Measurements from ENCODE around the gene MINDY4. TPM values are rescaled to one million over a fixed set of nuclear protein-coding genes. Genes with fewer than 3 reads are reported as not detected.
A peak's percentile ranks its signal among the peaks of the same experiment; 100 is the strongest.

The MINDY4 gene
- total and polyA plus RNA-seq, 2 of the 8 experiments (the other 6 are each of a cell fraction or from before 2014, with no cell fraction given): 1.3 to 3.6 TPM

DNA sequence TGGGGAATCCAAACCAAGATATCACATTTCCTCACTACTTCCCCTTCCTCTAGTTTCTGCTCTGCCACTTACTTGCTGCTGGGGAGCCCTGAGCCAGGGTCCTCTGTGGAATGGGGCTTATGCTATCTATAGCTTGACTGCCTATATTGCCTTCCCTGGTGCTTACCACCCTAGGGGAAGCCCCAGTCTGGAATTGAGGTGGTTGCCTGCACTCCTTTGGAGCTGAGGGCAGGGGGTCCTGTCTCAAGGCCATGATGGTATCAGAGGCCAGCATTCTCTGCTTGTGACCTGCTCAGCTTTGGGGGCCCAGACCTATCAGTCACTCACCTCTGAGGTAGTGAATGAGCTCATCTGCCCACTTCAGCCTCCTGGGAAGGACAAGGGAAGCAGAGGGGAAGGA lies 48.5 kb upstream of the MINDY4 start:
- Histone ChIP-seq H3K4me2 (ENCODE audit: insufficient read depth in 1 of 2, low read depth in 2 of 2, low read length in 2 of 2) (no peak overlapping the region), H3K4ac (replicated peaks; ENCODE audit: insufficient read length, low read depth, low read length) (no peak overlapping the region), H3K4me3 (ENCODE audit: extremely low read depth in 1 of 4, insufficient read depth in 2 of 4, low read depth in 3 of 4, low read length in 4 of 4) (no peak overlapping the region), H3K79me2 (ENCODE audit: control insufficient read depth in 1 of 2, insufficient read depth in 2 of 2, low read length in 2 of 2) (no peaks in the 10 kb centered on the region), H2BK120ac (replicated peaks; ENCODE audit: low read depth, low read length) (no peak overlapping the region), H2BK20ac (ENCODE audit: low read length) (no peak overlapping the region), H4K20me1 (replicated peaks in 1 of 2; ENCODE audit: control insufficient read depth in 1 of 2, insufficient read depth in 2 of 2, low read length in 2 of 2) (no peaks in the 10 kb centered on the region), H2AFZ (ENCODE audit: low read length) (no peak overlapping the region), H3K9me3 (ENCODE audit: insufficient read depth in 2 of 2, low read depth in 1 of 2, low read length in 1 of 2) (peaks cover 17 to 21% of the 10 kb centered on the region in 2 experiments), H4K8ac (ENCODE audit: extremely low read depth, insufficient read depth, low read length) (no peak overlapping the region), H2AK5ac (ENCODE audit: low read depth, low read length) (no peak overlapping the region), H3K27me3 (replicated peaks in 1 of 4; ENCODE audit: control insufficient read depth in 3 of 4, extremely low read depth in 1 of 4, insufficient read depth in 3 of 4, low read length in 3 of 4) (no peaks in the 10 kb centered on the region; a peak in 2 of 7 replicates), H3K79me1 (ENCODE audit: low read depth, low read length) (no peaks in the 10 kb centered on the region; the same call in 1 of the 2 replicates), H3K23ac (ENCODE audit: insufficient read length) (no peak overlapping the region), H3K27ac (ENCODE audit: low read depth, low read length) (no peak overlapping the region), H3K56ac (replicated peaks; ENCODE audit: insufficient read length, low read depth, low read length) (no peak overlapping the region), H2BK5ac (ENCODE audit: low read depth, low read length) (no peak overlapping the region), H3K23me2 (ENCODE audit: low read depth, low read length) (peaks cover 4% of the 10 kb centered on the region; the same call in 1 of the 2 replicates), H4K91ac (replicated peaks; ENCODE audit: insufficient read length, low read length) (no peak overlapping the region), H2BK12ac (ENCODE audit: low read depth, low read length) (no peak overlapping the region), H2BK15ac (ENCODE audit: low read length) (peak overlapping the region; percentile 47; the same call in 1 of the 2 replicates), H3K4me1 (replicated peaks in 1 of 4; ENCODE audit: control insufficient read depth in 3 of 4, insufficient read depth in 4 of 4, low read length in 3 of 4) (peaks cover 0 to 11% (median 7%) of the 10 kb centered on the region in 4 experiments; a peak in 6 of 7 replicates), H3K36me3 (ENCODE audit: control insufficient read depth in 2 of 4, insufficient read depth in 4 of 4, low read length in 3 of 4) (no peaks in the 10 kb centered on the region), H3K9ac (replicated peaks in 1 of 4; ENCODE audit: extremely low read depth in 1 of 4, low read depth in 3 of 4, low read length in 3 of 4) (no peak overlapping the region), H3K14ac (ENCODE audit: insufficient read length) (no peak overlapping the region), H4K5ac (ENCODE audit: insufficient read length, low read depth, low read length) (no peak overlapping the region), H3K18ac (ENCODE audit: extremely low read depth, low read length) (no peak overlapping the region)
- ChIA-PET POLR2A (ENCODE audit: partially characterized antibody) (interaction anchor here (1.3 kb wide), 1 partner anchor 14 kb away, joined by 3 read pairs; no protein-coding TSS in a partner anchor), CTCF (ENCODE audit: partially characterized antibody) (interaction anchor here (1.0 to 2.6 kb wide), 4 partner anchors 11 to 69 kb away, joined by 3 to 16 read pairs (median 4); no protein-coding TSS in a partner anchor)
- TF ChIP-seq PHF8 (conservative IDR thresholded peaks at IDR 0.05; ENCODE audit: low read depth, low read length) (no peak), E2F6 (IDR thresholded peaks at IDR 0.05) (no peak), EZH2 (IDR thresholded peaks at IDR 0.05; ENCODE audit: low read depth, low read length, severe bottlenecking) (no peak), MAX (IDR thresholded peaks at IDR 0.05) (no peak), EGR1 (IDR thresholded peaks at IDR 0.05; ENCODE audit: borderline replicate concordance, low read depth, low read length) (no peak), POU5F1 (IDR thresholded peaks at IDR 0.05; ENCODE audit: low read depth, low read length) (no peak), CTCF (IDR thresholded peaks at IDR 0.05; ENCODE audit: control extremely low read depth in 1 of 3, insufficient read depth in 1 of 3, low read depth in 1 of 3, low read length in 3 of 3) (no peak), KDM1A (IDR thresholded peaks at IDR 0.05; ENCODE audit: borderline replicate concordance, low read length) (no peak)
- TF ChIP-seq, protein P1, sequence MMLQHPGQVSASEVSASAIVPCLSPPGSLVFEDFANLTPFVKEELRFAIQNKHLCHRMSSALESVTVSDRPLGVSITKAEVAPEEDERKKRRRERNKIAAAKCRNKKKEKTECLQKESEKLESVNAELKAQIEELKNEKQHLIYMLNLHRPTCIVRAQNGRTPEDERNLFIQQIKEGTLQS (IDR thresholded peaks at IDR 0.05; ENCODE audit: insufficient read depth, low read depth, low read length): no peak
- no peak for FAIRE-seq
- no peak for DNase-seq (ENCODE audit: low read depth in 1 of 2, low spot score in 2 of 2)

Data from H1 (cell line).